Measurements from ENCODE around the gene HOXB1.

GRCh38 chr17:48567646-48568354, 37.0 kb upstream of the HOXB1 start:
- no peak for TF ChIP-seq GATA2 (IDR thresholded peaks at IDR 0.05; ENCODE audit: low read depth, low read length)
- TF ChIP-seq GATA3 (IDR thresholded peaks at IDR 0.05; ENCODE audit: low read depth, low read length): no peak
